RWPE2 (cell line): ENCODE results near the gene NSF.
"Not testable (repeated sequence)": the region's sequence is repeated elsewhere in the genome, so short reads cannot be mapped to it uniquely, and the experiment has no call there.

Source experiments
- ATAC-seq: fragments of 200-7000 bp; cut with Tn5 transposase; 3 replicates; pipeline ENCODE4 v1.9.1; 2021; ENCODE audit warnings: low read depth
- DNase-seq: peaks from one replicate; pipeline ENCODE4 v3.0.0-alpha.2; 2020; ENCODE audit warnings: low spot score
- H3K27ac ChIP-seq: fragments of 450-650 bp; 2 replicates; pipeline ENCODE4 v1.5.1; 2017; ENCODE audit warnings: mild to moderate bottlenecking; ENCODE audit not compliant: poor library complexity, severe bottlenecking
- H3K27me3 ChIP-seq: fragments of 250-450 bp; sonication (Bioruptor Pico); 2 replicates; pipeline ENCODE4 v1.5.1; 2021; ENCODE audit warnings: mild to moderate bottlenecking, moderate library complexity; ENCODE audit not compliant: insufficient read depth, poor library complexity, severe bottlenecking
- H3K36me3 ChIP-seq: fragments of 250-450 bp; sonication (Bioruptor Pico); 2 replicates; pipeline ENCODE4 v1.5.1; 2020; ENCODE audit warnings: low read depth, mild to moderate bottlenecking, moderate library complexity
- H3K4me1 ChIP-seq: fragments of 250-450 bp; sonication (Bioruptor Pico); 2 replicates; pipeline ENCODE4 v1.5.1; 2021; ENCODE audit warnings: mild to moderate bottlenecking, moderate library complexity; ENCODE audit not compliant: insufficient read depth, poor library complexity, severe bottlenecking
- H3K4me3 ChIP-seq: fragments of 250-450 bp; sonication (Bioruptor Pico); 2 replicates; pipeline ENCODE4 v1.5.1; 2021; ENCODE audit warnings: mild to moderate bottlenecking, moderate library complexity; ENCODE audit not compliant: severe bottlenecking
- H3K9me3 ChIP-seq: fragments of 250-450 bp; sonication (Bioruptor Pico); 2 replicates; pipeline ENCODE4 v1.5.1; 2021; ENCODE audit warnings: mild to moderate bottlenecking, moderate library complexity; ENCODE audit not compliant: severe bottlenecking

The NSF gene

GRCh38 chr17:46634844-46635243 is 44.4 kb downstream of the NSF start:
- H3K27me3 ChIP-seq, DNase-seq, H3K9me3 ChIP-seq, ATAC-seq, H3K27ac ChIP-seq, H3K4me1 ChIP-seq, H3K36me3 ChIP-seq, H3K4me3 ChIP-seq: not testable (repeated sequence)

- not testable (repeated sequence) for ATAC-seq, H3K27ac ChIP-seq, DNase-seq, H3K4me3 ChIP-seq, H3K9me3 ChIP-seq, H3K27me3 ChIP-seq, H3K36me3 ChIP-seq, H3K4me1 ChIP-seq
These were observed 51.6 kb downstream of the NSF start for GRCh38 chr17:46641861-46642656.

GRCh38 chr17:46647251-46647650 is 56.8 kb downstream of the NSF start:
- H3K36me3 ChIP-seq, ATAC-seq, DNase-seq, H3K27ac ChIP-seq, H3K9me3 ChIP-seq, H3K4me3 ChIP-seq, H3K4me1 ChIP-seq, H3K27me3 ChIP-seq: not testable (repeated sequence)

- not testable (repeated sequence) for DNase-seq, H3K9me3 ChIP-seq, ATAC-seq, H3K36me3 ChIP-seq, H3K27ac ChIP-seq, H3K27me3 ChIP-seq, H3K4me1 ChIP-seq, H3K4me3 ChIP-seq
These were observed 57.3 kb downstream of the NSF start for GRCh38 chr17:46647688-46648278.

GRCh38 chr17:46649246-46649645 is 58.8 kb downstream of the NSF start:
- not testable (repeated sequence) for DNase-seq, H3K4me3 ChIP-seq, H3K27ac ChIP-seq, H3K9me3 ChIP-seq, H3K36me3 ChIP-seq, ATAC-seq, H3K27me3 ChIP-seq, H3K4me1 ChIP-seq

GRCh38 chr17:46652024-46652643 is 61.7 kb downstream of the NSF start:
- not testable (repeated sequence) for DNase-seq, H3K9me3 ChIP-seq, H3K27ac ChIP-seq, H3K4me3 ChIP-seq, H3K36me3 ChIP-seq, H3K4me1 ChIP-seq, H3K27me3 ChIP-seq
- peak; percentile 38; the same call in 1 of the 3 replicates for ATAC-seq

GRCh38 chr17:46658235-46658634 is 67.8 kb downstream of the NSF start:
- not testable (repeated sequence) for H3K27me3 ChIP-seq, H3K4me1 ChIP-seq, H3K4me3 ChIP-seq, H3K9me3 ChIP-seq, DNase-seq, ATAC-seq, H3K27ac ChIP-seq, H3K36me3 ChIP-seq

GRCh38 chr17:46659702-46660101 is 69.2 kb downstream of the NSF start:
- not testable (repeated sequence) for H3K4me1 ChIP-seq, H3K4me3 ChIP-seq, H3K36me3 ChIP-seq, H3K9me3 ChIP-seq, DNase-seq, H3K27ac ChIP-seq, H3K27me3 ChIP-seq, ATAC-seq

GRCh38 chr17:46663123-46663522 is 72.7 kb downstream of the NSF start:
- not testable (repeated sequence) for H3K27me3 ChIP-seq, H3K36me3 ChIP-seq, H3K27ac ChIP-seq, H3K9me3 ChIP-seq, H3K4me1 ChIP-seq, DNase-seq, ATAC-seq, H3K4me3 ChIP-seq

GRCh38 chr17:46663552-46663951 is 73.1 kb downstream of the NSF start:
- H3K4me1 ChIP-seq, H3K36me3 ChIP-seq, DNase-seq, H3K9me3 ChIP-seq, H3K27me3 ChIP-seq, H3K27ac ChIP-seq, H3K4me3 ChIP-seq: not testable (repeated sequence)
- ATAC-seq: peak; percentile 84

GRCh38 chr17:46665969-46666368 is 75.5 kb downstream of the NSF start:
- not testable (repeated sequence) for H3K27ac ChIP-seq, H3K4me1 ChIP-seq, H3K27me3 ChIP-seq, H3K36me3 ChIP-seq, DNase-seq, ATAC-seq, H3K4me3 ChIP-seq, H3K9me3 ChIP-seq
